D721Med (cell line): ENCODE data around the gene LRIF1.
"Not testable (repeated sequence)": the region's sequence is repeated elsewhere in the genome, so short reads cannot be mapped to it uniquely, and the experiment has no call there.

Experiments
- DNase-seq: peaks from one replicate; pipeline ENCODE4 v3.0.0; 2011; ENCODE audit warnings: low spot score; ENCODE audit not compliant: insufficient read length
- FAIRE-seq: peaks from 2 replicates; lab custom pipeline; 2011; peaks lifted over from hg19 to GRCh38; lab: Jason Lieb, UNC
- TF ChIP-seq, protein P1 (sequence below): IDR thresholded peaks from 2 replicates; pipeline ENCODE4 v1.5.1; 2012; ENCODE audit warnings: mild to moderate bottlenecking, control low read depth; ENCODE audit not compliant: insufficient read depth; ENCODE audit errors: missing control alignments

LRIF1 gene, protein sequence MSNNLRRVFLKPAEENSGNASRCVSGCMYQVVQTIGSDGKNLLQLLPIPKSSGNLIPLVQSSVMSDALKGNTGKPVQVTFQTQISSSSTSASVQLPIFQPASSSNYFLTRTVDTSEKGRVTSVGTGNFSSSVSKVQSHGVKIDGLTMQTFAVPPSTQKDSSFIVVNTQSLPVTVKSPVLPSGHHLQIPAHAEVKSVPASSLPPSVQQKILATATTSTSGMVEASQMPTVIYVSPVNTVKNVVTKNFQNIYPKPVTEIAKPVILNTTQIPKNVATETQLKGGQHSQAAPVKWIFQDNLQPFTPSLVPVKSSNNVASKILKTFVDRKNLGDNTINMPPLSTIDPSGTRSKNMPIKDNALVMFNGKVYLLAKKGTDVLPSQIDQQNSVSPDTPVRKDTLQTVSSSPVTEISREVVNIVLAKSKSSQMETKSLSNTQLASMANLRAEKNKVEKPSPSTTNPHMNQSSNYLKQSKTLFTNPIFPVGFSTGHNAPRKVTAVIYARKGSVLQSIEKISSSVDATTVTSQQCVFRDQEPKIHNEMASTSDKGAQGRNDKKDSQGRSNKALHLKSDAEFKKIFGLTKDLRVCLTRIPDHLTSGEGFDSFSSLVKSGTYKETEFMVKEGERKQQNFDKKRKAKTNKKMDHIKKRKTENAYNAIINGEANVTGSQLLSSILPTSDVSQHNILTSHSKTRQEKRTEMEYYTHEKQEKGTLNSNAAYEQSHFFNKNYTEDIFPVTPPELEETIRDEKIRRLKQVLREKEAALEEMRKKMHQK

DNA sequence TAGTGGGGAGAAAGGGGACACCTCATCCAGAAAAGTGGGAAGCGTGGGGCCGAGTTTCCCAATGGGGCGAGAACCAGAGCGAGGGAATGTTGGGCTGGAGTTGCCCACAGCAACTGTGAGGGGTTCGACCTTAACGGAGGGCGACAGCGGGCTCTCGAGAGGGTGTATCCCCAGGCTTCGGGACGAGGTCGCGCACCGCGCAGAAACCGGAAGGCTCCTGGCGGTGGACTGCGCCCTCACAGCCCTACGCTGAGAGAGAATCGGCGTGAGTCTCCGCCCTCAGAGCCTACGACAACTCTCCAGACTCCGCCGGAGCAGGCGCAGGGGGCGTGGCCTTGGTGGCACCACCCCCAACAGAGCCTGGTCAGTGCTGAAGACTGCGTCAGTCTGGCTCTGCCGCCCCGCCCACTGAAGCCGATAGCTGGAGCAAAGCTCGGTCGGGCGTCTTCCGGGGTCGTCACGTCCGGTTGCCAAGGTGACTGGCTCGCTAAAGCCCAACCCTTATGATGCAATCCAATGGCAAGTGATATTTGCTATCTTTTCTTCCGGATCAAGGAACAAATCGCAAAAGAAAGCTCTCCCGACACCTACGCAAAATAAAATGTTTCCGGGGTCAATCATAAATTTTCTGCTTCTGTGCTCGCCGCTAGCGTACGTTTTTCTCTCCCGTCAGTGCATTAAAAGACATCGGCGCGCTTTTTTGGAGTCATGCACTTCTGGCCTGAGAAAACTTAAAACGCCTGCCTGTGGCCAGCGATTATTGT lies at the start of gene LRIF1:
LRIF1 (minus strand) TSS at position 232 of the 764 bp plus-strand sequence. CDS start 234 bp downstream, outside the sequence.
- DNase-seq, result peak; percentile 21
- TF ChIP-seq, protein P1, sequence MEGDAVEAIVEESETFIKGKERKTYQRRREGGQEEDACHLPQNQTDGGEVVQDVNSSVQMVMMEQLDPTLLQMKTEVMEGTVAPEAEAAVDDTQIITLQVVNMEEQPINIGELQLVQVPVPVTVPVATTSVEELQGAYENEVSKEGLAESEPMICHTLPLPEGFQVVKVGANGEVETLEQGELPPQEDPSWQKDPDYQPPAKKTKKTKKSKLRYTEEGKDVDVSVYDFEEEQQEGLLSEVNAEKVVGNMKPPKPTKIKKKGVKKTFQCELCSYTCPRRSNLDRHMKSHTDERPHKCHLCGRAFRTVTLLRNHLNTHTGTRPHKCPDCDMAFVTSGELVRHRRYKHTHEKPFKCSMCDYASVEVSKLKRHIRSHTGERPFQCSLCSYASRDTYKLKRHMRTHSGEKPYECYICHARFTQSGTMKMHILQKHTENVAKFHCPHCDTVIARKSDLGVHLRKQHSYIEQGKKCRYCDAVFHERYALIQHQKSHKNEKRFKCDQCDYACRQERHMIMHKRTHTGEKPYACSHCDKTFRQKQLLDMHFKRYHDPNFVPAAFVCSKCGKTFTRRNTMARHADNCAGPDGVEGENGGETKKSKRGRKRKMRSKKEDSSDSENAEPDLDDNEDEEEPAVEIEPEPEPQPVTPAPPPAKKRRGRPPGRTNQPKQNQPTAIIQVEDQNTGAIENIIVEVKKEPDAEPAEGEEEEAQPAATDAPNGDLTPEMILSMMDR, result no peak
- no peak for FAIRE-seq

DNA sequence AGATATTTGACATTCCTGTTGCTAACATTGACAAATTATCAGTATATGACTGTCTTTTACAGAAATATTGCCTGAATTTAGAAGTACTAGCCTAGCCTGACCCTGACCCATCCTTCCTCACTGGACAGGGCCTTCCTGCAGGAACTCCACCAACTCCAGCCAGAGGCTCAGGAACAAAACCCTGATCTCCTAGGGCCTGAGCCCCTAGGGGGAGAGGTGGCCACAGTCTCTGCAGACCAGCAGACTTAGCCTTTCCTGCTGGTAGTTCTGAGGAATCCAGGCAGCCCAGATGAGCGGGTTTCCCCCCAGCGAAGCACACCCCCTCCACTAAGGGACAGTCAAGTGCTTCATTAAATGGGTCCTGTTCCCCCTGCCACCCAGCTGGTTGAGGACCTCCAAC lies 44.3 kb upstream of the LRIF1 start:
- FAIRE-seq (no peak), DNase-seq (no peak)
- TF ChIP-seq, protein P1, result no peak

DNA sequence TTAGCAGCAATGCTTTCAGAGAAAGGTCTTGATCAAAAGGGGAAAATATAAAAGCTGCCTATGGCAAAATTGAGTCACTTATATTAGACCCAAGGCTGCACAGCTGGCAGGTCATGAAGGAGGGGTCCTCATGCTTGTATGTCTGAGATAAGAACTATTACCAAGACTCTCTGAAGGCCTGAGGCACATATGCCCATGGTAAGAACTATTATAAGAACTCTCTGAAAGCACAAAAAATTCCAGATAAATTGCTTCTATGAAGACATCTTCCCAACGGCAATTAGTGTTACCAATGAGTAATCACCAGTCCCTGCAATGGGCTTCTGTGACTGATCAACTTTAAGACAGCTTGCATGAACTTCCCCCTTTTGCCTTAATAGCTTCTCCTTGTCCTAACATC lies 42.8 kb upstream of the LRIF1 start:
- TF ChIP-seq, protein P1, result no peak
- FAIRE-seq, result no peak
- DNase-seq, result no peak

DNA sequence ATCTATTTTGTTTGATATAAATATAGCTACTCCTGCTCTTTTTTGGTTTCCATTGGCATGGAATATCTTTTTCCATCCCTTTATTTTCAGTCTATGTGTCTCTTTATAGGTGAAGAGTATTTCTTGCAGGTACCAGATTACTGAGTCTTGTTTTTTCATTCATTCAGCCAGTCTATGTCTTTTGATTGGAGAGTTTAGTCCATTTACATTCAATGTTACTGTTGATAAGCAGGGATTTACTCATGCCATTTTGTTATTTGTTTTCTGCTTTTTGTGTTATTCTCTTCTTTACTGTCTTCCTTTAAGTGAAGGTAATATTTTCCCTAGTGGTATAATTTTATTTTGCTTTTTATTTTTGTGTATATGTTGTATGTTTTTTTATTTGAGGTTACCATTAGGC lies 35.9 kb upstream of the LRIF1 start:
- FAIRE-seq, DNase-seq: not testable (repeated sequence)

DNA sequence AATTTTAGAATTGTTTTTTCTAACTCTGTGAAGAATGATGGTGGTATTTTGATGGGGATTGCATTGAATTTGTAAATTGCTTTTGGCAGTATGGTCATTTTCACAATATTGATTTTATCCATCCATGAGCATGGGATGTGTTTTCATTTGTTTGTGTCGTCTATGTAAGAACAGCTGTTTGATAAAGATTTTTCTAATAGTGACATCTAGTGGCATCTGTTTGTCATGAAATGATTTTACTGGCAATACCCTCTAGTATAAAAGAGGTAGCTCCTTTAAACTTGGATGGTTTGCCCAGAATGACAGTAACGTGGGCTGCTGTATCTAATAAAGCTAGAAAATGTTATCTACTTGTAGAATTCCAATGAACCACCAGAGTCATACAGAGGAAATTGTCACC lies 28.6 kb upstream of the LRIF1 start:
- FAIRE-seq, DNase-seq: not testable (repeated sequence)

DNA sequence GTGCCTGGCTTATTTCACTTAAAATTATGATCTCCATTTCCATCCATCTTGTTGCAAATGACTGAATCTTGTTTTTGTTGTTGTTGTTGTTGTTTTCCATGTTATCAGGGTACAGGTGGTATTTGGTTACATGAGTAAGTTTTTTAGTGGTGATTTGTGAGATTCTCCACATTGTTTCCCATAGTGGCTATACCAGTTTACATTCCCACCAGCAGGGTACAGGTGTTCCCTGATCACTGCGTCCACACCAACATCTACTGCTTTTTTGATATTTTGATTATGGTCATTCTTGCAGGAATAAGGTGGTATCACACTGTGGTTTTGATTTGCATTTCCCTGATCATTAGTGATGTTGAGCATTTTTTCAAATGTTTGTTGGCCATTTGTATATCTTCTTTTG lies 27.6 kb upstream of the LRIF1 start:
- FAIRE-seq, DNase-seq: not testable (repeated sequence)

More for the DNA sequence above, 28.6 kb upstream of the LRIF1 start:
- TF ChIP-seq, protein P1, result peak; percentile 41

DNA sequence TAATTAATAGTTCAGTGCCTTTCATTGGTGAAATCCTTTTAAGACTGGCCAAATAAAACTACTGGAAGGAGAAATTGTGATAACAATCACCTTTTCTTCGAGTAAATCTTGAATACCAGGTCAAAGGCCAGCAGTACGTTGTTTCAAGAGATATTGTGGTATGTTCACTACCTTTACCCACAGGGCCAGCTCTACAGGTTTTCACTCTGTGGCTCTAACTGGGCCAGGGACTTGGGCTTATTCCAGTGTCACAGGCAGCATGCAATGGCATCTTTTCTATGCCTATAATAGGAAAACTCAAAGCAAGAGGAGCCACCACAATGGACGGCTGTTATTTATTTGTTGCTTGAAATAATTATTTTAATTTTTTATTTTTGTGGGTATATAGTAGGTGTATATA lies 26.8 kb upstream of the LRIF1 start:
- DNase-seq, result no peak
- TF ChIP-seq, protein P1, result no peak
- FAIRE-seq, result no peak
